Measurements from ENCODE around the gene SETBP1.
A peak's percentile ranks its signal among the peaks of the same experiment; 100 is the strongest.

SETBP1 gene

GRCh38 chr18:44771572-44771955 lies 90.9 kb downstream of the SETBP1 start:
- no peak for TF ChIP-seq EZH2phosphoT487 (IDR thresholded peaks at IDR 0.05; ENCODE audit: borderline replicate concordance, low read length)
- no peak for TF ChIP-seq CTCF (IDR thresholded peaks at IDR 0.05; ENCODE audit: low read depth, low read length, poor library complexity, severe bottlenecking)
- Histone ChIP-seq H4K20me1 (ENCODE audit: control insufficient read depth, insufficient read depth, low read depth, low read length) (no peaks in the 10 kb centered on the region), H3K9me2 (replicated peaks; ENCODE audit: control insufficient read depth, low read length) (no peaks in the 10 kb centered on the region), H3F3A (ENCODE audit: control insufficient read depth, insufficient read depth) (no peaks in the 10 kb centered on the region), H3K36me3 (ENCODE audit: control insufficient read depth, low read length) (no peaks in the 10 kb centered on the region), H3K79me2 (ENCODE audit: control insufficient read depth, low read length) (peaks cover 26% of the 10 kb centered on the region), H3K4me2 (ENCODE audit: low read length) (peak overlapping the region; percentile 22; the same call in 1 of the 2 replicates), H3K27ac (ENCODE audit: low read depth, low read length) (no peak overlapping the region), H3K4me1 (ENCODE audit: control insufficient read depth, low read length) (peaks cover 45% of the 10 kb centered on the region), H3K9me3 (ENCODE audit: control insufficient read depth, insufficient read depth, low read length) (no peaks in the 10 kb centered on the region), H3K27me3 (ENCODE audit: control insufficient read depth, low read length) (no peaks in the 10 kb centered on the region), H3K4me3 (ENCODE audit: low read length) (no peak overlapping the region)

- Histone ChIP-seq H4K20me1 (ENCODE audit: control insufficient read depth, insufficient read depth, low read depth, low read length) (no peaks in the 10 kb centered on the region), H3K36me3 (ENCODE audit: control insufficient read depth, low read length) (no peaks in the 10 kb centered on the region), H3K4me3 (ENCODE audit: low read length) (no peak overlapping the region), H3K79me2 (ENCODE audit: control insufficient read depth, low read length) (peaks cover 24% of the 10 kb centered on the region), H3K9me3 (ENCODE audit: control insufficient read depth, insufficient read depth, low read length) (no peaks in the 10 kb centered on the region), H3K27ac (ENCODE audit: low read depth, low read length) (no peak overlapping the region), H3F3A (ENCODE audit: control insufficient read depth, insufficient read depth) (no peaks in the 10 kb centered on the region), H3K4me2 (ENCODE audit: low read length) (0 out of 2 replicates have a peak overlapping the region, but pooled peaks have one; percentile 22), H3K4me1 (ENCODE audit: control insufficient read depth, low read length) (peaks cover 38% of the 10 kb centered on the region), H3K9me2 (replicated peaks; ENCODE audit: control insufficient read depth, low read length) (no peaks in the 10 kb centered on the region), H3K27me3 (ENCODE audit: control insufficient read depth, low read length) (no peaks in the 10 kb centered on the region)
- no peak for TF ChIP-seq CTCF (IDR thresholded peaks at IDR 0.05; ENCODE audit: low read depth, low read length, poor library complexity, severe bottlenecking)
- TF ChIP-seq EZH2phosphoT487 (IDR thresholded peaks at IDR 0.05; ENCODE audit: borderline replicate concordance, low read length), result no peak
Measured at GRCh38 chr18:44771956-44772917, 91.5 kb downstream of the SETBP1 start.

GRCh38 chr18:44773640-44774155 lies 93.0 kb downstream of the SETBP1 start:
- Histone ChIP-seq H3K9me3 (ENCODE audit: control insufficient read depth, insufficient read depth, low read length) (no peaks in the 10 kb centered on the region), H3F3A (ENCODE audit: control insufficient read depth, insufficient read depth) (no peaks in the 10 kb centered on the region), H3K4me3 (ENCODE audit: low read length) (no peak overlapping the region), H3K4me2 (ENCODE audit: low read length) (no peak overlapping the region), H3K9me2 (replicated peaks; ENCODE audit: control insufficient read depth, low read length) (no peaks in the 10 kb centered on the region), H3K79me2 (ENCODE audit: control insufficient read depth, low read length) (peaks cover 23% of the 10 kb centered on the region), H3K36me3 (ENCODE audit: control insufficient read depth, low read length) (no peaks in the 10 kb centered on the region), H3K27ac (ENCODE audit: low read depth, low read length) (no peak overlapping the region), H4K20me1 (ENCODE audit: control insufficient read depth, insufficient read depth, low read depth, low read length) (no peaks in the 10 kb centered on the region), H3K27me3 (ENCODE audit: control insufficient read depth, low read length) (no peaks in the 10 kb centered on the region), H3K4me1 (ENCODE audit: control insufficient read depth, low read length) (peaks cover 34% of the 10 kb centered on the region)
- TF ChIP-seq EZH2phosphoT487 (IDR thresholded peaks at IDR 0.05; ENCODE audit: borderline replicate concordance, low read length), result no peak
- TF ChIP-seq CTCF (IDR thresholded peaks at IDR 0.05; ENCODE audit: low read depth, low read length, poor library complexity, severe bottlenecking), result no peak
